ENCODE measurements around the gene LYSMD1. TPM values are rescaled to one million over a fixed set of nuclear protein-coding genes. Genes with fewer than 3 reads are reported as not detected.

The LYSMD1 gene
- polyA plus RNA-seq, 1 experiment = 9.1 TPM

- peak; percentile 68 for DNase-seq (ENCODE audit: low read depth, low spot score)
- CTCF ChIA-PET = interaction anchor here (0.6 kb wide), 1 partner anchor 387 kb away, joined by 3 read pairs; no protein-coding TSS in a partner anchor
- H3K4me3 ChIP-seq (ENCODE audit: low read depth, low read length) = peak within 1 kb of the TSS; percentile 73
- no peak within 1 kb of the TSS for H3K27ac ChIP-seq (ENCODE audit: low read depth, low read length)
- H3K9me3 ChIP-seq (ENCODE audit: control insufficient read depth, insufficient read depth, low read length) = peaks cover 2% of the 10 kb centered on the region; the same call in 1 of the 2 replicates
- POLR2A ChIA-PET = interaction anchor here (1.0 kb wide), 1 partner anchor 12 kb away, joined by 3 read pairs; no protein-coding TSS in a partner anchor
- TF ChIP-seq, protein P1, sequence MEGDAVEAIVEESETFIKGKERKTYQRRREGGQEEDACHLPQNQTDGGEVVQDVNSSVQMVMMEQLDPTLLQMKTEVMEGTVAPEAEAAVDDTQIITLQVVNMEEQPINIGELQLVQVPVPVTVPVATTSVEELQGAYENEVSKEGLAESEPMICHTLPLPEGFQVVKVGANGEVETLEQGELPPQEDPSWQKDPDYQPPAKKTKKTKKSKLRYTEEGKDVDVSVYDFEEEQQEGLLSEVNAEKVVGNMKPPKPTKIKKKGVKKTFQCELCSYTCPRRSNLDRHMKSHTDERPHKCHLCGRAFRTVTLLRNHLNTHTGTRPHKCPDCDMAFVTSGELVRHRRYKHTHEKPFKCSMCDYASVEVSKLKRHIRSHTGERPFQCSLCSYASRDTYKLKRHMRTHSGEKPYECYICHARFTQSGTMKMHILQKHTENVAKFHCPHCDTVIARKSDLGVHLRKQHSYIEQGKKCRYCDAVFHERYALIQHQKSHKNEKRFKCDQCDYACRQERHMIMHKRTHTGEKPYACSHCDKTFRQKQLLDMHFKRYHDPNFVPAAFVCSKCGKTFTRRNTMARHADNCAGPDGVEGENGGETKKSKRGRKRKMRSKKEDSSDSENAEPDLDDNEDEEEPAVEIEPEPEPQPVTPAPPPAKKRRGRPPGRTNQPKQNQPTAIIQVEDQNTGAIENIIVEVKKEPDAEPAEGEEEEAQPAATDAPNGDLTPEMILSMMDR (IDR thresholded peaks at IDR 0.05; ENCODE audit: low read depth, low read length) = no peak
- no peaks in the 10 kb centered on the region for H3K27me3 ChIP-seq (ENCODE audit: control insufficient read depth, insufficient read depth, low read length)
These were observed 19.1 kb downstream of the LYSMD1 start, which contains the start of gene SEMA6C for GRCh38 chr1:151146412-151147131. TSS of gene SEMA6C (minus strand) at chr1:151146631. CDS start at chr1:151142621, 4,010 bp downstream.

DNA sequence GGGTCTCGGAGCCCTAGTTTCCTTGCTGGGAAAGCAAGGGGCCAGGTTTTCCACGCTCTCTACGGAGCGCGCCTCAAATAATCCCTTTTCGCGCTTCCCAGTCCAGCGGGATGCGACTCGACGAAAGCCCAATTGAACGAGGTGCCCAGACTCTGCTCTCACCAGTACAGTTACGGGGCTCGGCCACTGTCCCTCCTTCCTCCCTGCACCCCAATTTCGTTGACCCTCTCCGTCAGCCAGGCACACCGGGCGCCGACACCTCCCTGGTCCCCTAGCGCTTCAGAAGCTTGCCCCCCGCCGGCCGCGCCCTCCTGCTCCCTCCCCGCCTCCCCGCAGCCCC lies 19.7 kb downstream of the LYSMD1 start:
- peak overlapping the region; percentile 73 for H3K4me3 ChIP-seq (ENCODE audit: low read depth, low read length)
- H3K27ac ChIP-seq (ENCODE audit: low read depth, low read length) = no peak overlapping the region
- H3K9me3 ChIP-seq (ENCODE audit: control insufficient read depth, insufficient read depth, low read length) = peaks cover 2% of the 10 kb centered on the region; the same call in 1 of the 2 replicates
- ChIA-PET POLR2A (no interaction called here), CTCF (interaction anchor here (0.6 kb wide), 1 partner anchor 387 kb away, joined by 3 read pairs; no protein-coding TSS in a partner anchor)
- TF ChIP-seq, protein P1 (IDR thresholded peaks at IDR 0.05; ENCODE audit: low read depth, low read length) = no peak
- no peak for DNase-seq (ENCODE audit: low read depth, low spot score)
- no peaks in the 10 kb centered on the region for H3K27me3 ChIP-seq (ENCODE audit: control insufficient read depth, insufficient read depth, low read length)

- POLR2A ChIA-PET = no interaction called here
- CTCF ChIA-PET = interaction anchor here (1.0 kb wide), 1 partner anchor 46 kb away, joined by 12 read pairs; no protein-coding TSS in a partner anchor
These were observed 20.2 kb downstream of the LYSMD1 start for GRCh38 chr1:151145304-151146071.

DNA sequence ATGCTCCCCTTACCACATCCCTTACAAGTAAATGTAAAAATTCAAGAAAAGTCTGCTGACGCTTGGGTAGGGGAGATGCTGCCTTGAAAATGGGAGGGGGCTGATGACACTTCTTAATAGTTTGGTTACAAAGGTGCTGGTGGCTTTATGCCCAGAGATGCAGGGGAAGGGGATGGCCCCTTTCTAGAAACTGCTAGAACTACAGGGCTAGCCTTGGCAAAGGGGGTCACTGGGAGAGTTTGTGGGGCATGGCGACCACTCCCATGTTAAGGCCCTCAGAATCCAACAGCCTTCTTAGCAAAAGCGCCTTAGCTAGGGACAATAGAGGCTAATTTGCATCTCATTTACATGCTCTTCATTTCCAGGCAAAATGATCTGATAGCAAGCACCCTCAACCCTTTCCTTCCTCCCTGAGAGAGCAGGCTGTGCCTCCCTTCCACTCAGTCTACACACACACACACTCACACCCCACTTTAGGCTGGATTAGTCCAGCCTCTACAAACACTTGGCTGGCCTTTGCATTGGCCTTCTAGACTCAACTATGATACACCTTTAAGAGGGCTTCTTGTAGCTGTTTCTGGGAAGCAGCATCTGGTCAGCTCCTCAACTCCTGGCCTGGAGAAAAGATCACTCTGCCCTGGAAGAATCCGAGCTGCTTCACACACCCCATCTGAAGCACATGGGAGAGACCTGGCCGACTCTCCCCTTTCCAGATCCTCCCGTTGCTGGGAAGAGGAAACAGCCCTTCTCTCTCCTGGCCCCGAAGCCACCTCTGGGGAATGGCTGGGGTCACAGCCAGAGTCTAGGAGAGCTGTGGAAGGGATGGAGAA lies 21.0 kb downstream of the LYSMD1 start:
- TF ChIP-seq, protein P1 (IDR thresholded peaks at IDR 0.05; ENCODE audit: low read depth, low read length) = no peak
- no peak for DNase-seq (ENCODE audit: low read depth, low spot score)
- H3K27me3 ChIP-seq (ENCODE audit: control insufficient read depth, insufficient read depth, low read length) = no peaks in the 10 kb centered on the region
- peaks cover 2% of the 10 kb centered on the region; the same call in 1 of the 2 replicates for H3K9me3 ChIP-seq (ENCODE audit: control insufficient read depth, insufficient read depth, low read length)
- H3K27ac ChIP-seq (ENCODE audit: low read depth, low read length) = no peak overlapping the region
- no peak overlapping the region for H3K4me3 ChIP-seq (ENCODE audit: low read depth, low read length)
- CTCF ChIA-PET = interaction anchor here (1.0 to 1.3 kb wide), 2 partner anchors 45 kb away, joined by 5 to 12 read pairs; no protein-coding TSS in a partner anchor
- POLR2A ChIA-PET = no interaction called here

More at GRCh38 chr1:151145304-151146071, 20.2 kb downstream of the LYSMD1 start:
- Histone ChIP-seq H3K27me3 (ENCODE audit: control insufficient read depth, insufficient read depth, low read length) (no peaks in the 10 kb centered on the region), H3K4me3 (ENCODE audit: low read depth, low read length) (peak overlapping the region; percentile 73), H3K9me3 (ENCODE audit: control insufficient read depth, insufficient read depth, low read length) (peaks cover 2% of the 10 kb centered on the region; the same call in 1 of the 2 replicates), H3K27ac (ENCODE audit: low read depth, low read length) (no peak overlapping the region)
- no peak for DNase-seq (ENCODE audit: low read depth, low spot score)
- TF ChIP-seq, protein P1 (IDR thresholded peaks at IDR 0.05; ENCODE audit: low read depth, low read length) = no peak

All from AG04450 (cell line).